Stimulated activated CD8-positive, alpha-beta memory T cell treated with anti-CD3 and anti-CD28 coated beads, Interleukin-7, amount 100 ng/mL, for 48 hours (primary cell): Measurements from ENCODE around the gene ATP5IF1.

Experiments used
- DNase-seq, 2 donors: peaks; one replicate each; pipeline ENCODE4 v3.0.0-alpha.2; 2020; ENCODE audit warnings: low read depth in 1 of 2; ENCODE audit errors: extremely low read depth in 1 of 2

Gene ATP5IF1

GRCh38 chr1:28235755-28236655, at the start of gene ATP5IF1:
Gene ATP5IF1 (plus strand): TSS chr1:28236124. CDS start chr1:28236184, 60 bp downstream.
- peak; percentile 86 to 95 for DNase-seq

- no peak for DNase-seq
Measured at GRCh38 chr1:28190337-28190979, 45.5 kb upstream of the ATP5IF1 start.

GRCh38 chr1:28190996-28191645, 44.8 kb upstream of the ATP5IF1 start:
- no peak for DNase-seq

DNA sequence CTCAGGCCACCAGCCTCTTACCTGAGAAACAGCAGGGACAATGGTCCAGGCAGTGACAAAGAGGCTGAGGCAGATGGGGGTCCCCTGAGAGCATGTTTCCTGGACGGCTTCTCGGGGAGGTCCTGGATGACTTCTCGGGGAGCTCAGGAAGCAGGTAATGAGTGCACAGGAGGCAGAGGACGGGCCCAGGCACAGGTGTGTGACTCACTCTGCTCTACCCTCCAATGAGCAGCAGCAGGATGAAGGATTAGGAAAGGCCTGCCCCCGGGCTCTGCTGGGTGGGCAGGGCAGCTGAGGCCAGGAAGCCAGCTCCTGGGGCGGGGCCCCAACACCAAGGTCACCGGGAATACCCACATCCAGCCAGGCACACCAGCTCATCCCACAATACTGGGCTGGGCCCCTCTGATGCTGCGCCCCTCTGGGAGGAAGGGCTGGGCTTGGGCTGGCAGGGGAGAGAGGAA, 42.2 kb upstream of the ATP5IF1 start:
- DNase-seq = no peak

DNA sequence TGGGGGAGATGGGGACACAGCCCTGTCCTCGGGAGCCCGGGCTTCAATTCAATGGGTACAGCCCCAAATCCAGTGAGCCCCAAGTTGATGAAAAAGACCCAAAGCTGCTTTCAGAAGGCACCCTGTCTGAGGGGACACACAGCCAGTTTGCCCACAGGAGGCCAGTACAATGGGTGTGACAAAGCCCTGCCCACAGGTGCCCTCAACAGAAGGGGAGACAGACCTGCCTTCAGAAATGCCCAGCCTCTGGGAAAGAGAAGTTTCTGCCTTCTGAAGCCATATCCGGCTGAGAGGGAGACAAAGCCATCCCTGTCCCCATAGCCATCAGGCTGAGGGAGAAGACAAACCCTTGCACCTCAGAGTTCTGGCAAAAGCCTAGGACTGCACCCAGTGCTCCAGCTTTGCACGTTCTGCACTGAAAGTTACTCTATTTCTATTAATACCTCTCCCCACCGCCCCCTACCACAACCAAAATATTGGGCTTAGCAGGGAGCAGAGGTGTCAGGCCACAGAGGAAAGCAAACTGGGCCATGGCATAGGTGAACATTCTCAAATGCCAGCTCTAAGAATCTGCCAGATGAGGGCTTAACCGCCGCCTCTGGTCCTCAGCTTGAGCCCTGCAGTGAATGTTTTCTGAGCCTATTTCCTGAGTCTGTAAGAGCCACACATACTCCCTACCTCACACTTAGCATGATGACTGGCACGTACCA, 41.4 kb upstream of the ATP5IF1 start:
- DNase-seq = no peak

- no peak for DNase-seq
Measured at GRCh38 chr1:28195780-28196179, 40.1 kb upstream of the ATP5IF1 start.

GRCh38 chr1:28196330-28196729, 39.6 kb upstream of the ATP5IF1 start:
- DNase-seq = no peak

DNA sequence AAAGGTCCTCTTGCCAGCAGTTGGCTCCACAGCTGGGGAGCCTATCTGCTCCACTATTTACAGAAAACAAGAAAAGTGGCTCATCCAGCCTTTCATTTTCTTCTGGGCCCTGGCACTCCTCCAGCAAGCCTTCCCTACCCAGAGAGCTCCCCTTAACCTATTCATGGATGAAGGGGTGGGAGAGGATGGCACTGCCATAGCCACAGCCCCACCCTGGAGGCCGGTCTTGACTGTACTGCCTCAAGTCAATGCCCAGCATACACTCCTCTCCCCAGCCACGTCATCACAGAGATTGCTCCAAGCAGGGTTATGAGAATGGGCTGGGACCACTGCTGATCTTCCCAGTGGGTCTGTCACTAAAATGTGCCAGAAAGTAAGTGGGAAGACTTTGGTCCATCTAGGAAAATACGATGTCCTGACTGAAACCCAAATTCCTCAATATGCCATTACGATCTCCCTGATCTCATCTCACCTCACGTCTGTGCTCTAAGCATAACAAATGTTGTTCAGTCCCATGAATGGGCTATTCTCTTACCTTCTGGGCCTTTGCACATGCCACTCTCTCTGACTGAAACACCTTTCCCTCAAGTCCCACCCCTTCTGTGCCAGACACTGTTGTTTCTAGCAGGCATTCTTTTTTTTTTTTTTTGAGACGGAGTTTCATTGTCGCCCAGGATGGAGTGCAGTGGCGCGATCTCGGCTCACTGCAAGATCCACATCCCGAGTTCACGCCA, 38.1 kb upstream of the ATP5IF1 start:
- no peak for DNase-seq

DNA sequence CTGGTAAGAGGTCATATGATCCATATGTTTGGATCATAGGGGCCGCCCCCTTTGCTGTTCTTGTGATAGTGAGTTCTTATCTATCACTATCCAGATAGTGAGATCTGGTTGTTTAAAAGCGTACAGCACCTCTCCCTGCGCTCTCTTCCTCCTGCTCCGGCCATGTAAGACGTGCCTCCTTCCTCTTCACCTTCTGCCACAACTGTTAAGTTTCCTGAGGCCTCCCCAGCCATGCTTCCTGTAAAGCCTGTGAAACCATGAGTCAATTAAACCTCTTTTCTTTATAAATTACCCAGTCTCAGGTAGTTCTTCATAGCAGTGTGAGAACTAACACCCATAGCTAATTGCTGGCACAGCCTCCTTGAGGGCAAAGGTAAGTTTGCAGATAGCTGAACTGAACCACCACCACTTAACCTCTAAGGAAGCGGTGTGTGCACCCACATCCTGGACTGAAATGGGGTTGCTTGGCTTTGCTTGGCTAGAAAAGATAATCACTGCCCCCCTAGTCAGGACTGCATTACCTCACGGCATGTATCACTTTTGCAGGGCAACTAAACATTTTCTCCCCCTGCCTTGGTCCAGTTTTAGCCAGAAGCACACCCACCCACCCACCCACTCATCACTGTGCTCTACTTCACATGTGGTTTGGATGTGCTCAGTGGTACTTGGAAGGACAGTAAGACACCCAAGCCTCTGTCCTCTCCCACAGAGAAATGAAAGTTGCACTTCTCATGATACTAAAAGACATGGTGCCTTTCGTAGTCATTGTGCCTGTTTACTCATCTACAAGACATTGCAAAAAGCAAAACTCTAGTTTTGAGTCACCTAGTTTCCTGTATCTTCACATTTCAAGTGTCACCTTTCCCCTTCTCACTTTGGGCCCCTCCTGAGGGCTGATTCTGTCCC, 36.3 kb upstream of the ATP5IF1 start:
- peak; percentile 46 to 61 for DNase-seq

- no peak for DNase-seq
Measured at GRCh38 chr1:28200234-28200873, 35.6 kb upstream of the ATP5IF1 start.

DNA sequence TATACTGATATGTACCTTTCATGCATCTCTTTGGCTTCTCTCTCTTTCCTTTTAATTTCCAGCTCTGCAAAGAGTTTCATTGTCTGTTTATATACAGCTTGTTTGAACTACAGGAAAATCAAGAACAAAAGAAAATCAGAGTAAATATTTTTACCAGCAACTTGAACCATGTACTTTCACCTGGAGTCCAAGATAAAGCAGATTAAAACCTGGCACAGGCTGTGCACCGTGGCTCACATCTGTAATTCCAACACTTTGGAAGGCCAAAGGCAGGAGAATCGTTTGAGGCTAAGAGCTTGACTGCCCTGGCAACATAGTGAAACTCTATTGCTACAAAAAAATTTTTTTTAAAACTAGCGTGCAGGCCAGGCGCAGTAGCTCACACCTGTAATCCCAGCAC, 30.7 kb upstream of the ATP5IF1 start:
- DNase-seq = no peak

GRCh38 chr1:28208818-28209441, 27.0 kb upstream of the ATP5IF1 start:
- no peak for DNase-seq

- DNase-seq = no peak
Measured at GRCh38 chr1:28209700-28210099, 26.2 kb upstream of the ATP5IF1 start.

GRCh38 chr1:28213315-28213714, 22.6 kb upstream of the ATP5IF1 start:
- no peak for DNase-seq

DNA sequence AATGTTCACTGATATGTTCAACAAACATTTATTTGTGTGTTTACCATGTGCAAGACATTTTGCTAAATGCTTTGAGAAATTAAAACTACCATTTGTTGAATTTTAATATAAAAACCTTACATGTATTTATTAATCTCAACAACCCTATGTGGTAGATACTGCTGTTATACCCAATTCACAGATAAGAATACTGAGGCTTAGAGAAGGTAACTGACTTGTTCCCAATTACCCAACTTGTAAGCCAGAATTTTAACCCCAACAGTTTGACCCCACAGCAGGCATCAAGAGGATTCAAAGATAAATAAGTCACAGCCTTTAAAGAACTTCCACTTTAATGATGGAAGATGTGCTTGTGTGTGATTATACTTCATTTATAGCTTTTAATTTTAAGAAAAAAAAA, 6.8 kb upstream of the ATP5IF1 start:
- DNase-seq = no peak

- no peak for DNase-seq
Measured at GRCh38 chr1:28229996-28230395, 5.9 kb upstream of the ATP5IF1 start.

DNA sequence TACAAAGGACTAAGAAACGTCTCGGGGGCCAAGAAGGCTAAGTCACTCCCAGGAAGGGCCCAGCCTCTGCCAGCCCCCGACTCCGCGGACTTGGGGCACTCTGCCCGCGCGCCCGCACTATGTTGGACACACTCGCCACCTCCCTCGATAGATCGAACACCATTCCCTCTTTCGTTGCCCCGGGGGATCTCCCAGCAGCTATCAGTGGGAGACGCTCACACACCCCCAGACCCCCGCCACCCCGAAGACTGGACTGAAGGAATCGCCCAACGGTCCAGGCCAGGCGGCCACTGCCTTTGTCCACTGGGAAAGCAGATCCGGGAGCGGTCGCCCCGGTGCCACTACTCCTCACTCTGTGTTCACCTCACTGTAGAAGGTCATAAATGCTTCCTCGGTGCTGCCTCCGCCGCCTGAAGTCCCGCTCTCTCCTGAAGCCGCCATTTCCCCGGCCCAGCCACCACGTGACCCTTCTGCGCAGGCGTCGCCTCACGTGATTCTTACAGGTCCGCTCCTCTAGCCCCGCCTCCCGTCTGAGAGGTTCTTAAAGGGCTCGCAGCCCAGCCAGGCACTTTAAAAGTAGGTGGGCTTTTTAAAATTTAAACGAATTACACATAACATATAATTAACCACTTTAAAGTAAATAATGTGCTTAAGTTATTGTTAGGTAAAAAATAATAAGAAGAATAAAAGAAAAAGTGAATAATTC, 3.2 kb upstream of the ATP5IF1 start, which contains the start of gene DNAJC8:
DNAJC8 (minus strand) TSS at position 472 of the 706 bp plus-strand sequence; CDS start at position 441, 31 bp downstream.
- DNase-seq = peak; percentile 85 to 96

DNA sequence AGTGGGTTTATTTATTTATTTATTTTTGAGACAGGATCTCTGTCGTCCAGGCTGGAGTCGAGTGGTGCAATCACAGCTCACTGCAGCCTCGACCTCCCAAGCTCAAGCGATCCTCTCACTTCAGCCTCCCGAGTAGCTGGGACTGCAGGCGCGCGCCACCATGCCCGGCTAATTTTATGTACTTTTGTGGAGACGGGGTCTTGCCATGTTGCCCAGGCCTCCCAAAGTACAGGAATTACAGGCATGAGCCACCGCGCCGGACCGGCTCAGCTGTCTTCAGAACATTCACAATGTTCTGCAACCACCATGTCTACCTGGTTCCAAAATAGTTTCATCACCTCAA, 2.7 kb upstream of the ATP5IF1 start:
- no peak for DNase-seq
